ENCODE data around the gene FYTTD1. TPM values are rescaled to one million over a fixed set of nuclear protein-coding genes. Genes with fewer than 3 reads are reported as not detected.
A peak's percentile ranks its signal among the peaks of the same experiment; 100 is the strongest.
"Not testable (repeated sequence)": the region's sequence is repeated elsewhere in the genome, so short reads cannot be mapped to it uniquely, and the experiment has no call there.

Gene FYTTD1
- total RNA-seq, 6 donors from 2014 or later: 25.5 to 50.0 (median 37.5) TPM

DNA sequence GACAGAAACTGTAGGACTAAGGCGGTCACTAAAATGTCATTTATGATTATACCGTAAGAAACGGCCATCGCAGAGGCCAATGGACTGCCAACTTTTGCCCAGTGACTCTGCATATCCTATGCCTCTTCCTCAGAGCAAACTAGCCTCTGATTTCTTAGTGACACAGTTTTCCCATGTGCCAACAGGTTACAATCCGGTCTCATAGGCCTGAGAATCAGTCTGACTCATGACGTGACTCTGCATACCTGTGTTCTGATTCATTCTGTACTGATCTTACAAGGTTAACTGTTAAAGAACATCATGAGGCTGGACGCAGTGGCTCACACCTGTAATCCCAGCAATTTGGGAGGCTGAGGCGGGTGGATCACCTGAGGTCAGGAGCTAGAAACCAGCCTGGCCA is 30.8 kb upstream of the FYTTD1 start:
- Histone ChIP-seq H3K36me3 (peaks cover 0 to 17% (median 3%) of the 10 kb centered on the region in 4 donors), H3K27me3 (no peaks in the 10 kb centered on the region), H3K27ac (no peak overlapping the region), H3K9me3 (peaks cover 0 to 10% (median 2%) of the 10 kb centered on the region in 4 donors), H3K4me1 (peaks cover 0 to under 1% (median 0%) of the 10 kb centered on the region in 4 donors), H3K4me3 (no peak overlapping the region)
- peak in 1 of 2 donors; percentile 61 for ATAC-seq (ENCODE audit: low FRiP score in 2 of 2)
- TF ChIP-seq POLR2A (IDR thresholded peaks at IDR 0.05) (no peak), EP300 (IDR thresholded peaks at IDR 0.05) (no peak), POLR2AphosphoS5 (IDR thresholded peaks at IDR 0.05) (no peak)
- TF ChIP-seq, protein P1, sequence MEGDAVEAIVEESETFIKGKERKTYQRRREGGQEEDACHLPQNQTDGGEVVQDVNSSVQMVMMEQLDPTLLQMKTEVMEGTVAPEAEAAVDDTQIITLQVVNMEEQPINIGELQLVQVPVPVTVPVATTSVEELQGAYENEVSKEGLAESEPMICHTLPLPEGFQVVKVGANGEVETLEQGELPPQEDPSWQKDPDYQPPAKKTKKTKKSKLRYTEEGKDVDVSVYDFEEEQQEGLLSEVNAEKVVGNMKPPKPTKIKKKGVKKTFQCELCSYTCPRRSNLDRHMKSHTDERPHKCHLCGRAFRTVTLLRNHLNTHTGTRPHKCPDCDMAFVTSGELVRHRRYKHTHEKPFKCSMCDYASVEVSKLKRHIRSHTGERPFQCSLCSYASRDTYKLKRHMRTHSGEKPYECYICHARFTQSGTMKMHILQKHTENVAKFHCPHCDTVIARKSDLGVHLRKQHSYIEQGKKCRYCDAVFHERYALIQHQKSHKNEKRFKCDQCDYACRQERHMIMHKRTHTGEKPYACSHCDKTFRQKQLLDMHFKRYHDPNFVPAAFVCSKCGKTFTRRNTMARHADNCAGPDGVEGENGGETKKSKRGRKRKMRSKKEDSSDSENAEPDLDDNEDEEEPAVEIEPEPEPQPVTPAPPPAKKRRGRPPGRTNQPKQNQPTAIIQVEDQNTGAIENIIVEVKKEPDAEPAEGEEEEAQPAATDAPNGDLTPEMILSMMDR (IDR thresholded peaks at IDR 0.05): no peak
- 91% methylated on average over 7 to 8 of the region's 8 CpGs for WGBS, 2 donors
- DNase-seq: no peak

DNA sequence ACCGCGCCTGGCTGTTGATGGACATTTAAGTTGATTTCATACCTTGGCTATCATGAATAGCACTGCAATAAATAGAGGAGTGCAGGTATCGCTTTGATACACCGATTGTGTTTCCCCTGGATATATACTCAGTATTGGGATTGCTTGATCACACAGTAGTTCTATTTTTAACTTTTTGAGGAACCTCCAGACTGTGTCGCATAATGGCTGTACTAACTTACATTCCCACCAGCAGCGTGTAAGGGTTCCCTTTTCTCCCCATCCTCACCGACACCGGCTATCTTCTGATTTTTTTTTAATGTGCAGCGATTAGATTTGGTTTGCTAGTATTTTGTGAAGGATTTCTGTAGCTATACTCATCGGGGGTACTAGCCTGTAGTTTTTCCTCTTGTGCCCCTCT is 29.0 kb upstream of the FYTTD1 start:
- Histone ChIP-seq H3K4me3 (no peak overlapping the region), H3K27me3 (no peaks in the 10 kb centered on the region), H3K36me3 (peaks cover 0 to 17% (median 3%) of the 10 kb centered on the region in 4 donors), H3K27ac (no peak overlapping the region), H3K9me3 (peaks cover 0 to 10% (median 2%) of the 10 kb centered on the region in 4 donors), H3K4me1 (no peaks in the 10 kb centered on the region)
- ATAC-seq (ENCODE audit: low FRiP score in 2 of 2) (no peak), DNase-seq (no peak)
- TF ChIP-seq POLR2AphosphoS5 (IDR thresholded peaks at IDR 0.05): no peak
- TF ChIP-seq EP300 (IDR thresholded peaks at IDR 0.05): no peak
- TF ChIP-seq, protein P1 (IDR thresholded peaks at IDR 0.05): no peak
- no peak for TF ChIP-seq POLR2A (IDR thresholded peaks at IDR 0.05)
- 91 to 93% methylated on average over 10 of the region's 10 CpGs for WGBS, 2 donors

DNA sequence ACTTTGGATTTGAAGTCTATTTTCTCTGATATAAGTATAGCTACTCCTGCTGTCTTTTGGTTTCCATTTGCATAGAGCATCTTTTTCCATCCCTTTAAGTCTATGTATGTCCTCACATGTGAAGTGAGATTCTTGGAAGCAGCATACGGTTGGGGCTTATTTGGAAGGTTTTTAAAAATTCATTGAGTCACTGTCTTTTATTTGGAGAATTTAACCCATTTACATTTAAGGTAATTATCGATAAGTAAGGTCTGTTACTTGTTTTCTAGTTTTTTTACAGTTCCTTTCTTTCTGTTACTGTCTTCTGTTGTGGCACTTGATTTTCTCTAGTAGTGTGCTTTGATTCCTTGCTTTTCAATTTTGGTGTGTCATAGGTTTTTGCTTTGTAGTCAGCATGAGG is 26.9 kb upstream of the FYTTD1 start:
- peaks cover 0 to 2% (median under 1%) of the 10 kb centered on the region in 4 donors for H3K36me3 ChIP-seq
- no peak for TF ChIP-seq POLR2A (IDR thresholded peaks at IDR 0.05)
- TF ChIP-seq POLR2AphosphoS5 (IDR thresholded peaks at IDR 0.05): no peak
- TF ChIP-seq EP300 (IDR thresholded peaks at IDR 0.05): no peak
- TF ChIP-seq, protein P1 (IDR thresholded peaks at IDR 0.05): no peak
- H3K4me1 ChIP-seq: no peaks in the 10 kb centered on the region
- 98 to 99% methylated on average over 2 of the region's 2 CpGs for WGBS, 2 donors
- H3K4me3 ChIP-seq: no peak overlapping the region
- peaks cover 0 to 10% (median 2%) of the 10 kb centered on the region in 4 donors for H3K9me3 ChIP-seq
- DNase-seq (no peak), ATAC-seq (ENCODE audit: low FRiP score in 2 of 2) (no peak)
- H3K27me3 ChIP-seq: no peaks in the 10 kb centered on the region
- no peak overlapping the region for H3K27ac ChIP-seq

DNA sequence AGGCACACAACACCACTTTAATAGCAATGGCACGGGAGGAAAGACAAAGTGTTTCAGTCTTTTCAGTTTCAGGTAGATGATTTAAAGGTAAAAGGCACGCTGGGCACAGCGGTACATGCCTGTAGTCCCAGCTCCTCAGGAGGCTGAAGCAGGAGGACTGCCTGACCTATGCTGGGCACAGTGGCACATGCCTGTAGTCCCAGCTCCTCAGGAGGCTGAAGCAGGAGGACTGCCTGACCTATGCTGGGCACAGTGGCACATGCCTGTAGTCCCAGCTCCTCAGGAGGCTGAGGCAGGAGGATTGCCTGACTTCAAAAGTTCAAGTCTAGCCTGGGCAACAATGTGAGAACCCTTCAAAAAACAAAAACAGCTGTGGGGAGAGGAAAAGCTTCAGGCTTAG is 21.8 kb upstream of the FYTTD1 start:
- not testable (repeated sequence) for H3K36me3 ChIP-seq; H3K9me3 ChIP-seq; H3K27ac ChIP-seq; DNase-seq; H3K27me3 ChIP-seq; H3K4me3 ChIP-seq; ATAC-seq (ENCODE audit: low FRiP score in 2 of 2); H3K4me1 ChIP-seq
- 92 to 95% methylated on average over 3 of the region's 3 CpGs for WGBS, 2 donors

DNA sequence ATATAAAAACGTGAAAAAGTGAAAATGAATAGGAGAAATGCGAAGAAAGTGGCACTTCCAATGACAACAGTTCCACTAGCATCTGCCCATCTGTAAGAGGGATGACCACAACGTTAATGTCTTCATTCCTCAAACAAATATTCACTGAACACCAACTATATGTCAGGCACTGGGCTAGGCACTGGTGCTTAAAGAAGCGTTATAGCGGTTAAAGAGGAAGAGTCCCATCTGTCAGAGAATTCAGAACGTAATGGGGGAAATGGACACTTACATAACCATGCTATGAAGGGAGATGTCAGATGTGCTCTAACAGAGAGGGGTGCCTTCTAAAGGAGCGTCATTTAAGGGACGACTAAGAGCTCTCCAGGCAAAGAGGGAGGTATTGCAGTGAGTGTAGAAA is 21.2 kb upstream of the FYTTD1 start:
- WGBS, 2 donors: 59 to 67% methylated on average over 8 of the region's 8 CpGs
- H3K27ac ChIP-seq: peak overlapping the region in 1 of 4 donors; percentile 7

More for the DNA sequence above, 21.2 kb upstream of the FYTTD1 start:
- TF ChIP-seq, protein P1 (IDR thresholded peaks at IDR 0.05): no peak
- TF ChIP-seq EP300 (IDR thresholded peaks at IDR 0.05) (no peak), POLR2A (IDR thresholded peaks at IDR 0.05) (no peak)
- H3K9me3 ChIP-seq: no peaks in the 10 kb centered on the region
- ATAC-seq (ENCODE audit: low FRiP score in 2 of 2) (no peak), DNase-seq (no peak)
- no peaks in the 10 kb centered on the region for H3K36me3 ChIP-seq
- H3K4me3 ChIP-seq: no peak overlapping the region
- no peaks in the 10 kb centered on the region for H3K27me3 ChIP-seq
- no peaks in the 10 kb centered on the region for H3K4me1 ChIP-seq

All from upper lobe of left lung (tissue), 6 donors.